Activated CD8-positive, alpha-beta memory T cell treated with anti-CD3 and anti-CD28 coated beads for 1 hour (primary cell): ENCODE data around the gene UST.
"Not testable (repeated sequence)": the region's sequence is repeated elsewhere in the genome, so short reads cannot be mapped to it uniquely, and the experiment has no call there.

Experiments
- DNase-seq, 2 donors: peaks; one replicate each; pipeline ENCODE4 v3.0.0-alpha.2; 2020; ENCODE audit warnings: low read depth in 1 of 2; ENCODE audit errors: extremely low read depth in 1 of 2

UST gene

DNA sequence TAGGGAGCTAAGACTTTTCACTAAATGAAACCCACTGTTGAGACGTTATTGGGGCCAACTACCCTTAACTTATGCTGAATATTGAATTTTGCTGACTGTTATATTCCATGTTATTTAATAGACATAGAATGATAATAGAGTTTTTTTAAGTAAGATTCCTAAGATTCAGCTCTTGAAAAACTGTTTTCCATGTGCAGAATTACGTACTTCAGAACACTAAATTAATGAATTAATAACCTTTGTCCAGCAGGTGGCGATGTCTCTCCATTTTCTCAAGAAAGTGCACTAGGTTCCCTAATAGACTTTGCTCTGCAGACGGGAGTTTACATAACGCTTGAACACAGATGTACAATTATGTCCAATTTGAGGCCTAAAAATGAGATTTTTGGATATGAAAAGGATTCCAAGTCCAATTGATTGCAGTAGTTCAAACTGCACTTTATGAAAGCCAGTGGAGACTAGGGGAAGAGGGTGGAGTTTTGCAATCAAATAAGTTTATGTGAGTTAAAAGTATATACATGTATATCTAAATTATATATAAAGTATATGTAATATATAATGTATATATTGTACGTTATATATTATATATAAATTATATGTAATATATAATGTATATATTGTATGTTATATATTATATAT lies 282.1 kb downstream of the UST start:
- DNase-seq, result peak; percentile 39 to 48

DNA sequence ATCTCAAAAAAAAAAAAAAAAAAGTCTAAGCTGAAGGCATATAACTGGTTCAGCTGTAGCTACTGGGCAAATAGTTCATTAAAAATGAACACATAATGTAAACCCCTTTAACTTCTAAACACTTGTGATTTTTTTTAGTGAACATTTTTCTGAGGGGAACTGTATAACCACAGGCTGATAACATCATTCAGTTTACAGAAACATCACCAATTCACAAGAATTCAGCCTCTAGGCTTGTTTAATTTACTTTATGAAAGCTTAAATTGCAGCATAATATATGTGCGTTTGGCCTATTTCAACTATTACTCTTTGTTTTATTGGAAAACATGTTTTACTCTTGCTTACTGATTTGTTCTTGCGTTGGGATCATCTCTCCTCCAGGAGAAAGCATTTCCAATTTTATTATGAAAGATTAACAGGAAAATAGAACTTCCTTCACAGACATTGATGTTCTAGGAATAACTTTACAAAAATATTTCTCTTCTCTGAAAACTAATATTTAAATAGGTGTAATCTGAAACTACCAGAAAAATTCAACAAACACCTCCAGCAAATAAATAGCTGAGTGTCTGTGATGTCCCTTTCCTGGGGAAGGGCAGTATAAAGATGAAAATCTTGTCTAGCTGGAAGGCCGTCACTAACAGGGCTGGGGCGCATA lies 284.5 kb downstream of the UST start:
- DNase-seq, result no peak

DNA sequence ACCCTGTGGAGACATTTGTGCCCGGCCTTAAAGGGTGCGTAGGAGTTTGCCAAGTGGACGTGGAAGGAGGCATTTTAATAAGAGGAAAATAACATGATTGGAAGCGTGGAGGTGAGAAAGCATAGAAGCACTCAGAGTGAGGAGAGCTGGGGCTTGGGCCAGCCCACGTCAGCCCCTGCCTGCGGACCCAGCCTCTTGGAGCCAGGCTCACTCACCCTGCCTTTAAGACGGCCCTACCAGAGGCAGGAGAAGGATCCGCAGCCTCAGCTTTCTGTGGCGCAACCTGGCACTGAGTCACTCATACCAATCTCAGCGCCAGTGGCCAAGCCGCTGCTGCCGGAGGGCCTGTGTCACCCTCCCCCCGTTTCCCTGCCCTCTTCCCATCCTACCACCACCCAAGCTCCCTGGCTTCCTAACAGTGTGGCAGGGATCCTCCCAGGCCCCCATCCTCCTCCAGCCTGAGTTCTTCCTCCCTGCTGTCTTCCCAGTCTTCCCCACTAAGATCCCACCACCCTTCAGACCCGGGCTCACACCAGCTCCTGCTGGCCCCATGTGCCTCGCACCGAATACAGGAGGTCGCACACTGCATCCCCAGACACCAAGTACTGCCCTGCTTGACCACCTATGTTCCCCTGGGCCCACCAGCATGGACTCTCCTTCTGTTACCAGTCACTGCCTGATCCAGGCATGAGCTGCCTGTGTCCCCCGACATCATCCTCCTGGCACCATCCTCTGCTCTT lies 285.2 kb downstream of the UST start:
- no peak for DNase-seq

DNA sequence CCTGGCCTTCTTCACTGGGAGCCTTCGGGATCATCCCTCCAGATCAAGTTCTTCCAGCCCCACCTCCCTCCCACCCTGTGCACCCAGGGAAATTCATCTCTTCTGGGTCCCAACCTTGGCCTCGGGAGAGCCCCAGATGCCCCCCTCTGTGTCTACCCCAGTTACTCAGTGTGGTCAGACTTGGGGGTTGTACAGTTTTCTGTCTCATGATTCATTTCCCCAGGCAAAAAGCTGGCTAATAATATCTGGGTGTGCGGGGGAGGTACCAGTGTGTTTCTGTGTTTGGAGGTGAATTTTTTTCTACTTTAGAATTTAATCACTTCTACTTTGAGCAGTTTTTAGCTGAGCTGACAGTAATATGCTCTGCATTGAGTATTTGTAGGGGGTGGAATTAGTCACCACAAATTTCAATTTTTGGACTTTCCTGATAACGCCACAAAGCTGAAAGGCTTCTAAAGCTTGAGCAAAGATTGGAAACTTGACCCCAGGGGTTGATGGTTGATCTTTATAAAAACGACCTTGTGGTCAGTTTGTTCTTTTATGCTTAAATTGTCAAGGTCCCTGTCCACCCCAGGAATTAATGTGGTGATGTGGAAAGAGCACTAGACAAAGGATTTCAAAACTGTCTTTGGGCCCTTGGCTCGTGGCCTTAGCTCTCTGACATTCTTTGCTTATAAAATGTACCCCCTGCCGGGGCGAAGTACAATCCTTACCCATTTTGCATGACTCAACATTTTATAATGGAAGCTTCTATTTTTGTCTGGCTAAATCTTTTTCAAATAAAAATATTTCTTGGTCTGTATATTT lies 286.0 kb downstream of the UST start:
- DNase-seq, result no peak

DNA sequence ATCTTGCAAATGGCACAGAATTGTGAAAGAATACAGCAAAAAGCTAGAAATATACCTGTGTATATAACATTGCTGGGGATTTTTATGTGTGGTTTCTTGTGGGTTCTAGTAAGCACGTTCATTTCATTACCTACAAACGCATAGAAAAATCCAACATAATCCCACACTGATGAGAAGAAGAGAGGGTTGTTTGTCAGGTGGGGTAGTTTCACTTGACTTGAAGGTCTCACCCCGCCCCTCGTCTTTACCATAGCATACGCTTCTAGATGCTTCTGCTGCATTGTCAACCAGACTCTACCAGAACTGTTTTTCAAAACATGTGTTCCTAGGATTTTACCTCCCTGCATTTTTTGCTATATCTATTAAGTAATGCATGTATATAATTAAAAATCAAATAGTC lies 286.6 kb downstream of the UST start:
- DNase-seq, result no peak

DNA sequence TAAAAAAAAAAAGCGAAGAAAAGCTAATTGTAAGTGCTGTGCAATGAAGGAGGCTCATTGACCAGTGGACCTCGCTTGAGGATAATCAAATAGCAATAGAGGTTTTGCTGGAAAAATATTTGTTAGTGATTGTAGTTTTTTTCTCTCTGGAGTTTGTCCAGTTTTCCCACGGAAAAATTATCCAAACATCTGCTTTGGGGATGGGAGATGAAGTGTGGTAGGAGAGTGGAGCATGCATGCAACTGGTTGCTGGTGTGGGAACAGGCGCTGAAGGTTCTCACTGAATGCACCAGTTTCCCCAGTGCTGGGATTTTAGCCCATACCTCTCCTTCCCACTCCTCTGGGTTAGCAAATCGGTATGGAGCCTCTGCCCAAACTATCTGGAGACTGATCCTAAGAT lies 288.9 kb downstream of the UST start:
- DNase-seq, result no peak

DNA sequence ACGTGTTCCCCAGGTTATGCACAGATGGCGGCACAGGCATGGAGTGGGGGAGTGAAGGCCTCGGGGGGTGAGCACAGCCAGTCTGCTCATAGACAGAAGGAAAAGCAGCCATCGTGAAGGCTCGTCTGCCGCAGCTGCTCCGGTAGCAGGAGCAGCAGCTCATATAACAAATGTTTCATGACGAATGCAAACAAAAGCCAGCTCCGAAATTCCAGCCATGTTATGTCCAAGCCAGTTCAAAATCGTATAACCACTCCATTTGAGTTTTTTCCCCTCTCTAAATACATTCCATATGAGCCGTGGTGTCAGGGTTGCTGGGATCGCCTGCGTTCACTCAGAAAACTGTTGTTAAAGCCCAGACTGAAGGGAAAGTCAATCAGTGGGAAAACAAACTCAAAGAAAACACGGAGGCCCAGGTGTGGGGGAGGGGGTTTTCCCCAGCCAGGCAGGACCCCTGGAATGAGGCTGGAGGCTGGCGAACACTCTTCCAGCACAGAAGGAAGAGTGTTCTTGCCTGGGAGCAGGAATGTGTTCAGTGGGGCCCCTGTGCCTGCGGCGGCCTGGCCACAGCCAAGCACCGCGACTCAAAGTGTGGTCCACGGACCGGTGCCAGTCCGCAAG lies 290.3 kb downstream of the UST start:
- no peak for DNase-seq

DNA sequence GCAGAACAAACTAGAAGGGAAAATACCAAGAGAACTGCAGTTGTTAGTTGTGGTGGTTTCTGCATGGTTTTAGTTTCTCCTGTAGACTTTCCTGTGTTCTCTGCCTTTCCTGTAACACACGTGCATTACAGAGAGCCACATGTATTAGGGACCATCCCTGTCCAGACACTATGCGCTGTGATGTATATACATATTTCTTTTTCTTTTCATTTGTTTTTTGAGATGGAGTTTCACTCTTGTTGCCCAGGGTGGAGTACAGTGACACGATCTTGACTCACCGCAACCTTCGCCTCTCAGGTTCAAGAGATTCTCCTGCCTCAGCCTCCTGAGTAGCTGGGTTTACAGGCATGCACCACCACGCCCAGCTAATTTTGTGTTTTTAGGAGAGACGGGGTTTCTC lies 292.2 kb downstream of the UST start:
- not testable (repeated sequence) for DNase-seq

DNA sequence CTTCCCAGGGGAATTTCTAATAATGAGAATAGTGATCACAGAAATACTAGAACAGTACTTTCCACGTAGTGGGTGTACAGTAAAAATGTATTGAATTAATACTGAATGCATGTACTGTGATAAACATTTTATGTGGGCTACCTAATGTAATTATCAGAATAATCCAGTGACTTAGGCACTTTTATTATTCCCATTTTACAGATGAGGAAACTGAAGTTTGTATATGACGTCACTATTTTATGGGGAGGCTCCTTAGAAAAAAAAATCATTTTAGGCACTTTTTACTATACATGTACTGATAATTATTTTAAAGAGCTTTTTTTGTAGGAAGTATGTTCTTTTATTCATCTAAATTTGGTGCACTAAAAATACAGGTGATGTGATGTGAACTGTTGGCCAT lies 295.1 kb downstream of the UST start:
- DNase-seq, result no peak

DNA sequence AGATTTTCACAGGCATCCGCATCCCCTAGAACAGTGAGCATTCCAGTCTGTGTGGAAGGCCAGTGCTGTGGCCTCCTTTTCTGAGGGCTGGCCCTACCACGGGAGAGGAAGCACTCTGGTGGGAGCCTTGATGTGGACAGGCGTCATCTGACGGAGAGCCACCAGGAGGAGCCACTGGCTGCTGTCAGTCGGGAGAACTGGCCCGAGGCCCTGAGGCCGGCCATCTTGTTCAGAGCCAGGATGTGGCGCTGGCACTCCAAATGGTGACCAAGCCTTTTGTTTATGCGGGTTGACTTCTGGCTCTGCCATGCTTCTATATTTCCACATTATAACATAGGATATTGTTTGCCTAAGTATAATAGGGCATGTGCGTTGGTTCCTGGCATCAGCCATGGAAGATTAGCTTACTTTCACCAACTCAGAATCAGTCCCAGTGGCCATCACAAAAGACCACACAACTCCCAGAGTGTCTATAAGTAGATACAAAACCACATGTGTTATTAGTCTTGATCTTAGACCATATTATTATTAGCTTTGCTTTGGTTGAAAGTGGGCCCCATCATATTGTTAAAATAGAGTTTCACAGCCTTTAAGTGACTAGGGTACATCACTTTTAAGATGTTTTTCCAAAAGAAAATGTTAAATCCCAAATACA lies 296.8 kb downstream of the UST start:
- no peak for DNase-seq

DNA sequence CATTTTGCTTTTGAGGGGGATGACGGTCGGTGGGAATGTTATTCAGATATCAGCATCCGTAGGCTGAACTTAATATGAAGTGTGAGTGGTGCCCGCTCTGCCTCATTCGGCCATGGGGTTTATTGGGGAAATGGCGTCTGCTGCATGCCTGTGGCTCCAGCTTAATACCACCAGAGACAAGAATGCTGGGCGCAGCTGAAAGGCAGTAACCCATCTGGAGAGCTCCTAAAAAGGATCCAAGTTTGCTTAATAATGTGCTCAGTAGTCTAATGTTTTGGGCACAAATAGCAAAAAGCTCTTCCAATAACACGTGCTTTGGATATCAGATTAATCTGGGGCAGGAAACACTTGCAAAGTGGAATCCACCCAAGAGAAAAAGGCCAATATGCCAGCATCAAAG lies 297.7 kb downstream of the UST start:
- DNase-seq, result no peak

DNA sequence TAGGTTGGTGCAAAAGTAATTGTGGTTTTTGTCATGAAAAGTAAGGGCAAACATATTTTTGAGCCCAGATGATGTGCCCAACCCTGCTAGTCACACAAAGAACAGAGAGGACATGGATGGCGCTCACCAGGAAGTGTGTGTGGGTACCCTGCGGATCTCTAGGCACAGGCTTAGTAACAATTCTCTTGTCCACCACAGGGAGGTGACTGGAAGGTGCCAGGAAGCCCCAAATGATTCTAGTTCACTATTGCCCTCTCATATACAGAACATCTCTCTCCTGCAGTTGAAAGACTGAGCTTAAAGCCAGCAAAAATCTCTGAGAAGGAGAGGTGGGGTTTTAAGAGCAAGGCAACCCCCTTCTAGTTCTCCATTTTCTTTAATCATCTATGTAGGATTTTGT lies 298.6 kb downstream of the UST start:
- no peak for DNase-seq

DNA sequence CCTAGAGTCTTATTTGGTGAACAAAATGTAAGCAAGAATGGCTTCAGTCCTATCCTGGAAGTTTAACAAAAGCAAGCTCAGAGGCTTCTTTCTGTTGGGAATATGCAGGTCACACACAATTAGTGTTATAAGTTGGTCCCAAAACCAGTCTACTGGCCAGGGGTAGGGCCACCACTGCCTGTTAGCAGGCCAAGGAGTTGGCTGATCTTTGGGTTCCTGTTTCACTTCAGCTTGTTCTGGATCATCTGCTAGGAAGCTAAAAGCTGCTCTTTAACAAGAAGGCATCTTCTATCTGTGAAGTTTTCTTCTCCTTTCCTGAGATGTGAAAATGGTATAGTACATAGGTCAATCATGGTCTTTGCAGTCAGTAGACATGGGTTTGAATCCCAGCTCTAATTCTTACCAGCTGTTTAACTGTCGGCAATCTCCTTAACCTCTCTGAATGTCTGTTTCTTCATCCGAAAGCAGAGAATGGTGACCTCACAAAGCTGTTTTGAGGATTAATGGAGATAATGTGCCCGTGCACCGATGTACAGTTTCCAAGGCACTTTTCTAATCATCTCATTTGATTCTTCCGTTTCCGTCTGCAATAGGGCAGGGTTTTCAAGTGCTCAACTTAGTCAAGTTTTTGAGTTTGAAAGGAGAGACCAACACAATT lies 299.5 kb downstream of the UST start:
- no peak for DNase-seq

DNA sequence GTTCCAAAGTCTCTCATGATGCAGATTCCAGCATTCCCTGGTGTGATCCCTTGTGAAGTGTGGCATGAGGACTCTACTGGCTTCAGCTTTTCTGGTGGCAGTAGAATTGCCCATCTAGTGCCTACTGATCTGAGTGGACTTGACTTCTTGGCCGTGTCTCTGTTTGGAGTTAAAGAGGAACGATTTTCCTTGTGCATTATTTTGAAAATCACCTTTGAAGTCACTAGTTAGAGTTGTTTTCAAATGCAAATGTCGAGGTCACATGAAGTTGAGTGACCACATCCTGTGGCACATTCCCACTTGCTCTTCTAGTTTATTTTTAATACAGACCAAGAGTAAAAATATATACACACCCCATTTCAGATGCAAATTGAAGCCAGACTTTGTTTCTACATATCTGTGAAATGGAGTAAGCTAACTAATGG lies 300.0 kb downstream of the UST start:
- DNase-seq, result no peak

DNA sequence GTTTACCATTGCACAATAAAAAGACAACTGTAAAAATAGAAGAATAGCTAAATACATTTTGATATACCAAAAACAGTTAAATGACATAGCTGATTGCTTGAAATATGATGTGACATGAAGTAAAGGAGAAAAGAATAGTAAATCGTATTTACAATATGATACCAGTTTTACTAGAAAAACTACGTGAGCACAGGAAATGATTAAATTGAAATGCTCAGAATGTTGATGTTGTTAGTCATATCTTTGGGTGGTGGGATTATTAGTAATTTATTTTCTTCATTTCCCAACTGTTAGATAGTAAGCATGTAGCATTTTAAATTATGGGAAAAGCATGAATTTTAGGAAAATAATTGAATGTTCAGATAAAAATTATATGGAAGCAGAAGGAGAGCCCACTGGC lies 302.4 kb downstream of the UST start:
- no peak for DNase-seq

DNA sequence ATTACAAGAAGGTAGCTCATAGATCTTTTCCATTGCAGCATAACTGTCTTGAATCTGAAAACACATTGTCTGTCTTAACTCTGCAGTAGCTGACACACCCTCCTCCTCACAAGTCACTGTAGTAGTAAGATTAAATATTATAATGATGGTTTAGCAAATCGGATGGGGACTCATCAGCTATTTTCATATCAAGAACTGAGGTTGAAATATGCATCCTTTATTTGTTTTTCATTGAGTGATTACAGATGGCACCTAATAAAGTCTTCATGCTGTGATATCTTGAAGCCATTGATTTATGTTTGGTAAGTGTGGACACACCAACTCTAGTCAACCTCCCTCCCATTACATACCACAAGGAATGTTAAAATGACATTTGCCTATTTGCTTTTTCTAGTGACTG lies 303.3 kb downstream of the UST start:
- no peak for DNase-seq

DNA sequence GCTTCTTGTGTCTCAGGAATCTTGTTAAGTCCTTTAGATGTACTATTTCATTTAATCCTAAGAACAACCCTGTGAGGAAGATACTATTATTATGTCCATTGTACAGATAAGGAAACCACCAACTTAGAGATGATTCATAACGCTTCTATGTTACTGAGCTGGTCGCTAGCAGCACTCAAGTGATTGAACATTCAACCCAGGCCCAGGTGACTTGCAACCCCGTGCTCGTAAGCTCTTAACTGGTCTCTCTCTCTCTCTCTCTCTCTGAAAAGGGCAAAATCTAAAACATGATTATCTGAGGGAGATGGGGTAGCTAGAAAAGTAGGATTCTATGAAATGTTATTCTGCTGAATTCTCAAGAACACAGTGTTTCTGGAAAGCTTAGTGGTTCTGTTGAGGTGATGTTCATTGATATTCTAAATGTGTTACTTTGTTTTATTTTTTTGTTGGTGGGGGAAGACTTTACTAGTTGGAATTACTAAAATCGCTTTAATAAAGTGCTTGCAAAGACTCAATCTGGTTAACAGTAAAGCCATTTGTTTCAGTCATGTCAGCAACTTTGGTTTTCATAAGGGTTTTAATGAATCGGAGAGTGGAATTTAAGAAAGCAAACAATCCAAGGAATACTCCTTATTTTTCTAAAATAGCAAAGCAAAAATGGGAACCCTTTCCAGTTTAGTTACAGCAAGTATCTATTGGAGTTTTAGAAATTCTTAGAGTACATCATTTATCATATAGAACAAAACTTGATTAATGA lies 305.7 kb downstream of the UST start:
- no peak for DNase-seq

DNA sequence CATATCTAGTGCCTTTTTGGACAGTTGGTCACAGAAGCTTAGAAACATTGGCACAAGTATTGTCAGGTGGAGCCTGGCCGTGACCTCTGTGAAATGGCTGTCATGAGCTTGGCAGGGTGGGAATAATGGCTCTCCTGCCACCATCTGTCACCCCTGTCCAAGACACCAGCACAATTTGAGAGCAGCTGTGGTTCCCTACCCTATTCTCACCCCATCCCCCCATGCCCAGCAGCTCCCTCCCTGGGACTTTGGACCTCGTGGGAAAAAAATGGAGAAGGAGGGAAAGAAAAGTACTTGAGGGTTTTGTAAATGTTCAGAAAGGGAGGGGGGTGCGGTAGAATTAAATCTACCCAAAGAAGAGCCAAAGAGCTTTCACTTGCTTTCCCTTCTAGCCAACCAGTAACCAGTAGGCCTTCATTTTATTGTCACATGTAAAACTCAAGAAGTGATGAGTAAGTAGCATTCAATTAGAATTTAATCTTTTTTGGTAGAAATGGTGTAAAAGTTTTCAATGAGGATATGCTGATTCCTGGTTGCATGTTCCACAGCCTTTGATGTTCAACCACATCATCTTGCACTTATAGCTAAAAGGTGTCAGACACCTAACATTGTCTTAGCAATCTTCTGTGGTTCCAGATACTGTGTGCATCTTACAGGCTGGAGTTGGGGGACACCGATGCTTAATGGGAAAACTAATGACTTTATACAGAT lies 307.2 kb downstream of the UST start:
- no peak for DNase-seq
